ENCODE measurements around the gene RTEL1.

DNA sequence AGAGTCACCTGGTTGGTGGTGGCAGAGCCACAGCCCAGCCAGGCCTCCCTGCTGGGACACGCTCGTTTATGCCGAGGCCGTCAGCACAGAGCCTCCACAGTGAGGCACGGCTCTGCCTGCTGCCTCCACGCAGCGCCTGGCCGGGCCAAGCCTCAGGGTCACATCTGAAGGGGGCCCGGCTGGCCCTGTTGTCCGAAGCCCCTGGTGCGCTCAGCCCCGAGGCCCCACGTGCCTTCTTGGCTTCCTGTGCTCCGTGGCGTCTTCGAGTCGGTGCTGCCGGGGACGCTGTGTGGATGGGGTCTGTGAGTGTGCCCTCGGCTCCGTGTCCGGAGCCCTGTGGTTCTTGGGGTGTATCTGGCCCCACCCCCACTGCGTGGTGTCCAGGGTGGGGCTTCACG lies 28.0 kb downstream of the RTEL1 start:
- no peak for TF ChIP-seq ZNF830 (tag by site-specific recombination; IDR thresholded peaks at IDR 0.05; ENCODE audit: low read depth)
- TF ChIP-seq SALL2 (tag by site-specific recombination; IDR thresholded peaks at IDR 0.05; ENCODE audit: borderline replicate concordance): no peak
- TF ChIP-seq SP2 (tag by site-specific recombination; IDR thresholded peaks at IDR 0.05): no peak
- TF ChIP-seq, protein P1, sequence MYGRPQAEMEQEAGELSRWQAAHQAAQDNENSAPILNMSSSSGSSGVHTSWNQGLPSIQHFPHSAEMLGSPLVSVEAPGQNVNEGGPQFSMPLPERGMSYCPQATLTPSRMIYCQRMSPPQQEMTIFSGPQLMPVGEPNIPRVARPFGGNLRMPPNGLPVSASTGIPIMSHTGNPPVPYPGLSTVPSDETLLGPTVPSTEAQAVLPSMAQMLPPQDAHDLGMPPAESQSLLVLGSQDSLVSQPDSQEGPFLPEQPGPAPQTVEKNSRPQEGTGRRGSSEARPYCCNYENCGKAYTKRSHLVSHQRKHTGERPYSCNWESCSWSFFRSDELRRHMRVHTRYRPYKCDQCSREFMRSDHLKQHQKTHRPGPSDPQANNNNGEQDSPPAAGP (tag by site-specific recombination; IDR thresholded peaks at IDR 0.05): no peak
- TF ChIP-seq, protein P2, sequence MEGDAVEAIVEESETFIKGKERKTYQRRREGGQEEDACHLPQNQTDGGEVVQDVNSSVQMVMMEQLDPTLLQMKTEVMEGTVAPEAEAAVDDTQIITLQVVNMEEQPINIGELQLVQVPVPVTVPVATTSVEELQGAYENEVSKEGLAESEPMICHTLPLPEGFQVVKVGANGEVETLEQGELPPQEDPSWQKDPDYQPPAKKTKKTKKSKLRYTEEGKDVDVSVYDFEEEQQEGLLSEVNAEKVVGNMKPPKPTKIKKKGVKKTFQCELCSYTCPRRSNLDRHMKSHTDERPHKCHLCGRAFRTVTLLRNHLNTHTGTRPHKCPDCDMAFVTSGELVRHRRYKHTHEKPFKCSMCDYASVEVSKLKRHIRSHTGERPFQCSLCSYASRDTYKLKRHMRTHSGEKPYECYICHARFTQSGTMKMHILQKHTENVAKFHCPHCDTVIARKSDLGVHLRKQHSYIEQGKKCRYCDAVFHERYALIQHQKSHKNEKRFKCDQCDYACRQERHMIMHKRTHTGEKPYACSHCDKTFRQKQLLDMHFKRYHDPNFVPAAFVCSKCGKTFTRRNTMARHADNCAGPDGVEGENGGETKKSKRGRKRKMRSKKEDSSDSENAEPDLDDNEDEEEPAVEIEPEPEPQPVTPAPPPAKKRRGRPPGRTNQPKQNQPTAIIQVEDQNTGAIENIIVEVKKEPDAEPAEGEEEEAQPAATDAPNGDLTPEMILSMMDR (tag by site-specific recombination; IDR thresholded peaks at IDR 0.05): no peak

Data from HEK293 (cell line).